Motor neuron (in vitro differentiated cells): ENCODE results near the gene DGKG. TPM values are rescaled to one million over a fixed set of nuclear protein-coding genes. Genes with fewer than 3 reads are reported as not detected.

Experiments
- ATAC-seq, 8 experiments: fragments of 200-7000 bp; cut with Tn5 transposase; replicated peaks in 6 of 8; 2 replicates each; pipeline ENCODE4 v1.8.0; 2021; ENCODE audit warnings: mild to moderate bottlenecking in 8 of 8, moderate library complexity in 8 of 8
- H3K27ac ChIP-seq, 2 donors: fragments of 250-450 bp; sonication (Bioruptor Pico); 2 replicates each; pipeline ENCODE4 v1.9.0; 2021; ENCODE audit warnings: antibody characterized with exemption in 2 of 2, mild to moderate bottlenecking in 2 of 2, moderate library complexity in 1 of 2
- H3K4me1 ChIP-seq, 2 donors: fragments of 250-450 bp; sonication (Bioruptor Pico); replicated peaks in 1 of 2; 2 replicates each; pipeline ENCODE4 v1.6.1; 2021; ENCODE audit warnings: antibody characterized with exemption in 2 of 2, mild to moderate bottlenecking in 2 of 2, moderate library complexity in 1 of 2
- H3K4me3 ChIP-seq, 5 donors: fragments of 250-450 bp; sonication (Bioruptor Pico); 2 replicates each; pipeline ENCODE4 v1.9.0; 2021; ENCODE audit warnings: antibody characterized with exemption in 5 of 5, mild to moderate bottlenecking in 5 of 5, moderate library complexity in 4 of 5
- WGBS, 10 experiments: fragments of 450-650 bp; shearing (Covaris generic); methylation state at CpG; one replicate each; pipeline ENCODE4 v1.0.0; 2022; 5-methylcytosine and 5-hydroxymethylcytosine counted together
- in situ Hi-C, 9 experiments: fragments of 400-800 bp; cut with MboI; loops; one replicate each; pipeline ENCODE4 v1.15.0; 2021; ENCODE audit warnings: low sequenced_read_pairs in 9 of 9, low pct_unique_long_range_greater_than_20kb in 2 of 9; ENCODE audit not compliant: unreplicated experiment in 9 of 9
- total RNA-seq, 8 experiments: library from RNA; unstranded; fragments of 300-600 nt; gene quantifications; 2 replicates each; pipeline versions ENCODE4 v1.2.3 to v1.2.4, GENCODE V29; 2022

Gene DGKG
- total RNA-seq, 8 experiments from 2014 or later, result 0.05 to 3.1 (median 0.66) TPM; not detected in 1

GRCh38 chr3:186118692-186119091 is 243.3 kb downstream of the DGKG start:
- Histone ChIP-seq H3K4me3 (no peak overlapping the region), H3K27ac (no peak overlapping the region), H3K4me1 (peaks cover 0 to 2% of the 10 kb centered on the region in 2 donors)
- no peak for ATAC-seq
- WGBS, 10 experiments, result 68 to 100% (median 90%) methylated on average over 1 to 5 of the region's 5 CpGs; no CpG with 5 or more reads in 3 of the 10 experiments
- in situ Hi-C loops, result loop anchor here in 1 of 9 experiments (25.0 kb wide), 1 partner anchor 131 kb away; no protein-coding TSS in a partner anchor

GRCh38 chr3:186117521-186118134 is 244.4 kb downstream of the DGKG start:
- H3K4me1 ChIP-seq, result no peaks in the 10 kb centered on the region
- H3K27ac ChIP-seq, result no peak overlapping the region
- no peak for ATAC-seq
- no peak overlapping the region for H3K4me3 ChIP-seq
- in situ Hi-C loops, result loop anchor here in 1 of 9 experiments (25.0 kb wide), 1 partner anchor 130 kb away; no protein-coding TSS in a partner anchor
- WGBS, 10 experiments, result 57 to 100% (median 86%) methylated on average over 1 to 3 of the region's 3 CpGs; no CpG with 5 or more reads in 6 of the 10 experiments

- 18 to 92% (median 73%) methylated on average over 1 to 8 of the region's 15 CpGs; no CpG with 5 or more reads in 2 of the 10 experiments for WGBS, 10 experiments
- in situ Hi-C loops, result loop anchor here in 1 of 9 experiments (25.0 kb wide), 1 partner anchor 128 kb away; no protein-coding TSS in a partner anchor
Measured at GRCh38 chr3:186115239-186115996, 246.6 kb downstream of the DGKG start.

GRCh38 chr3:186110975-186111974 is 250.8 kb downstream of the DGKG start:
- in situ Hi-C loops, result loop anchor here in 1 of 9 experiments (25.0 kb wide), 1 partner anchor 124 kb away; no protein-coding TSS in a partner anchor
- 72 to 100% (median 83%) methylated on average over 1 to 10 of the region's 12 CpGs for WGBS, 10 experiments
- H3K27ac ChIP-seq, result no peak overlapping the region
- H3K4me3 ChIP-seq, result no peak overlapping the region
- peaks cover 5 to 8% of the 10 kb centered on the region in 2 donors for H3K4me1 ChIP-seq
- ATAC-seq, result no peak

More at GRCh38 chr3:186115239-186115996, 246.6 kb downstream of the DGKG start:
- no peak for ATAC-seq
- Histone ChIP-seq H3K4me1 (peaks cover under 1% of the 10 kb centered on the region in 2 donors), H3K27ac (no peak overlapping the region), H3K4me3 (no peak overlapping the region)

- 0 to 60% (median 14%) methylated on average over 4 to 15 of the region's 35 CpGs; no CpG with 5 or more reads in 1 of the 10 experiments for WGBS, 10 experiments
- H3K27ac ChIP-seq, result no peak overlapping the region
- ATAC-seq, result no peak
- H3K4me1 ChIP-seq, result peaks cover 5 to 8% of the 10 kb centered on the region in 2 donors
- in situ Hi-C loops, result loop anchor here in 2 of 9 experiments (10.0 to 25.0 kb wide), 2 partner anchors 123 to 125 kb away; no protein-coding TSS in a partner anchor
- H3K4me3 ChIP-seq, result peak overlapping the region; percentile 32 to 45 (median 44)
Measured at GRCh38 chr3:186109897-186110803, 251.9 kb downstream of the DGKG start.

- in situ Hi-C loops, result loop anchor here in 2 of 9 experiments (10.0 to 25.0 kb wide), 2 partner anchors 122 to 124 kb away; no protein-coding TSS in a partner anchor
- Histone ChIP-seq H3K4me1 (peaks cover 7 to 10% of the 10 kb centered on the region in 2 donors), H3K4me3 (peak within 1 kb of the TSS; percentile 52 to 75 (median 69)), H3K27ac (peak within 1 kb of the TSS; percentile 55 to 77)
- WGBS, 10 experiments, result 0 to 4% (median 1%) methylated on average over 1 to 17 of the region's 63 CpGs; no CpG with 5 or more reads in 4 of the 10 experiments
- ATAC-seq, result peak; percentile 87 to 92 (median 90)
Measured at GRCh38 chr3:186108941-186109865, 252.8 kb downstream of the DGKG start, which contains the start of gene ETV5. Gene ETV5 (minus strand): TSS chr3:186109089. CDS start chr3:186105868, 3,221 bp downstream.

- ATAC-seq, result peak; percentile 11 to 37 (median 18)
- WGBS, 10 experiments, result no CpG with 5 or more reads among the region's 69 CpGs
- H3K27ac ChIP-seq, result peak overlapping the region; percentile 55 to 77
Measured at GRCh38 chr3:186108106-186108940, 253.7 kb downstream of the DGKG start.

GRCh38 chr3:186107215-186108105 is 254.6 kb downstream of the DGKG start:
- peak; percentile 2 to 32 (median 17) for ATAC-seq
- in situ Hi-C loops, result loop anchor here in 2 of 9 experiments (10.0 to 25.0 kb wide), 2 partner anchors 120 to 123 kb away; no protein-coding TSS in a partner anchor
- no peak overlapping the region for H3K27ac ChIP-seq
- 0 to 71% (median 3%) methylated on average over 4 to 13 of the region's 45 CpGs for WGBS, 10 experiments
- H3K4me1 ChIP-seq, result peaks cover 16 to 27% of the 10 kb centered on the region in 2 donors
- H3K4me3 ChIP-seq, result peak overlapping the region; percentile 52 to 75 (median 69)

More at GRCh38 chr3:186108106-186108940, 253.7 kb downstream of the DGKG start:
- in situ Hi-C loops, result loop anchor here in 2 of 9 experiments (10.0 to 25.0 kb wide), 2 partner anchors 121 to 124 kb away; no protein-coding TSS in a partner anchor
- peak overlapping the region; percentile 52 to 75 (median 69) for H3K4me3 ChIP-seq
- peaks cover 16 to 19% of the 10 kb centered on the region in 2 donors for H3K4me1 ChIP-seq

- no peak for ATAC-seq
- no peak overlapping the region for H3K4me3 ChIP-seq
- in situ Hi-C loops, result loop anchor here in 2 of 9 experiments (10.0 to 25.0 kb wide), 2 partner anchors 118 to 121 kb away; no protein-coding TSS in a partner anchor
- WGBS, 10 experiments, result 29 to 100% (median 67%) methylated on average over 2 to 6 of the region's 6 CpGs
- peaks cover 16 to 27% of the 10 kb centered on the region in 2 donors for H3K4me1 ChIP-seq
- H3K27ac ChIP-seq, result no peak overlapping the region
Measured at GRCh38 chr3:186105543-186105942, 256.5 kb downstream of the DGKG start.
